Cerebellar cortex (tissue), 1 donor: ENCODE measurements around the gene SMIM38.
"Not testable (repeated sequence)": the region's sequence is repeated elsewhere in the genome, so short reads cannot be mapped to it uniquely, and the experiment has no call there.

Experiments used
- DNase-seq: peaks from one replicate; pipeline ENCODE4 v3.0.0-alpha.2; 2015; ENCODE audit warnings: low spot score

SMIM38 gene

GRCh38 chr11:69122326-69122629 is 33.5 kb upstream of the SMIM38 start:
- no peak for DNase-seq

GRCh38 chr11:69122630-69123431 is 32.9 kb upstream of the SMIM38 start:
- DNase-seq = peak; percentile 25

GRCh38 chr11:69123593-69124545 is 31.9 kb upstream of the SMIM38 start:
- no peak for DNase-seq

- no peak for DNase-seq
These were observed 29.9 kb upstream of the SMIM38 start for GRCh38 chr11:69125861-69126260.

GRCh38 chr11:69126286-69126685 is 29.4 kb upstream of the SMIM38 start:
- DNase-seq = peak; percentile 59

GRCh38 chr11:69127081-69127850 is 28.5 kb upstream of the SMIM38 start:
- peak; percentile 21 for DNase-seq

GRCh38 chr11:69127884-69128283 is 27.9 kb upstream of the SMIM38 start:
- DNase-seq = no peak

- no peak for DNase-seq
These were observed 26.7 kb upstream of the SMIM38 start for GRCh38 chr11:69129053-69129452.

GRCh38 chr11:69129647-69130046 is 26.1 kb upstream of the SMIM38 start:
- no peak for DNase-seq

GRCh38 chr11:69130654-69131053 is 25.1 kb upstream of the SMIM38 start:
- no peak for DNase-seq

GRCh38 chr11:69131121-69131566 is 24.6 kb upstream of the SMIM38 start:
- DNase-seq = no peak

GRCh38 chr11:69131644-69132300 is 24.0 kb upstream of the SMIM38 start:
- peak; percentile 75 for DNase-seq

- no peak for DNase-seq
These were observed 23.4 kb upstream of the SMIM38 start for GRCh38 chr11:69132301-69132670.

GRCh38 chr11:69133251-69133650 is 22.5 kb upstream of the SMIM38 start:
- no peak for DNase-seq

GRCh38 chr11:69134182-69134581 is 21.6 kb upstream of the SMIM38 start:
- DNase-seq = not testable (repeated sequence)

- DNase-seq = no peak
These were observed 20.8 kb upstream of the SMIM38 start for GRCh38 chr11:69134957-69135356.

- DNase-seq = no peak
These were observed 20.0 kb upstream of the SMIM38 start for GRCh38 chr11:69135420-69136363.

GRCh38 chr11:69136471-69136870 is 19.3 kb upstream of the SMIM38 start:
- no peak for DNase-seq

GRCh38 chr11:69137151-69137844 is 18.4 kb upstream of the SMIM38 start:
- no peak for DNase-seq

- DNase-seq = no peak
These were observed 17.5 kb upstream of the SMIM38 start for GRCh38 chr11:69138265-69138664.
